Stimulated activated CD8-positive, alpha-beta memory T cell treated with anti-CD3 and anti-CD28 coated beads, Interleukin-2, amount 100 ng/mL, for 48 hours (primary cell): ENCODE results near the gene LNX1.
"Not testable (repeated sequence)": the region's sequence is repeated elsewhere in the genome, so short reads cannot be mapped to it uniquely, and the experiment has no call there.

Source experiments
- DNase-seq, 2 donors: peaks; one replicate each; pipeline ENCODE4 v3.0.0-alpha.2; 2020; ENCODE audit warnings: low read depth in 2 of 2

The LNX1 gene

DNA sequence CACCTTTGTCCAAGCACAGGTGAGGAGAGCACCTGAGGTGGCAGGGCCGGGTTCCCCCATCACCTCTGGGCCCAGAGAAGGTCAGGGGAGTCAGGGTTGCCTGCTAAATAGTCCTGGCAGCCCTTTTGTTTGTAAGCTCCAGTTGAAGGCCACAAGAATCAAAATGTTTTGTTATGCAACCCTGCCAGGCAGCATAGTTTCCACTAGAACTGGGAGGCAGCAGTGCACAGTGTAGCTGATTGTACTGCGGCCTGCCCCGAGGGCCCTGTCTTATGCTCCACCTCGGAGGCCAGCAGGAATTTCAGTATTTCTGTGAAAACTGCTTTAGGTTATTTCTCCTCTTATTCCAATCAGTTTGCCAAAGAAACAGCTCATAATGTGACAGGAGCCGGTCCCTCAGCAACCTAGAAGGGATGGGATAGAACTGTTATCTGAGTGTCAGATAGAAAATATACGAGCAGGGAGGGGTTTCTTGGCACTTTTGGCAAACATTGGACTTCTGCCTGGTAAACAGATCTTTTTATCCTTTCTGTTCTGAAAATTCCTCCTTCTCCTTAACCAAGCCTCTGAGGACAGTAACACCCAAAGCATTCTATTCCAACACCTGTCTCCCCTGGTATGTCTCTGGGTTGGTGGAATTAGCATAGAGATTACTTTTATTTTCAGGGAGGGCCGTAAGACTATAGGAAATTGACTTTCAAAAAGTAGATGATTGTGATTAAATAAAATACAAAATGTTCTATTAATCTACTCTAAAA is 93.6 kb downstream of the LNX1 start:
- DNase-seq = no peak

DNA sequence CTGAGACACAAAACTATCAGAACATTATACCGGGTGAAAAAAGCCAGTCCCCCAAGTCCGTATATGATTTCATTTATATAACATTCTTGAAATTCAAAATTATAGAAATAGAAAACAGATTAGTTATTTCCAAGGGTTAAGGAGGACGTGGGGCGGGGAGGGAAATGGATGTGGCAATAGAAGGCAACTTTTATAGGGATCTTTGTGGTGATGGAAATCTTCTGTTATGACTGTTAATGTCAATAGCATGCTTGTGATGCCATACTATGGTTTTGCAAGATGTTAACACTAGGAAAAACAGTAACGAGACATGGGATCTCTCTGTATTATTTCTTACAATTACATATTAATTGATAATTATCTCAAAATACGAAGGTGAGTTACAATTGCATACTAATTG is 96.4 kb downstream of the LNX1 start:
- DNase-seq = no peak

DNA sequence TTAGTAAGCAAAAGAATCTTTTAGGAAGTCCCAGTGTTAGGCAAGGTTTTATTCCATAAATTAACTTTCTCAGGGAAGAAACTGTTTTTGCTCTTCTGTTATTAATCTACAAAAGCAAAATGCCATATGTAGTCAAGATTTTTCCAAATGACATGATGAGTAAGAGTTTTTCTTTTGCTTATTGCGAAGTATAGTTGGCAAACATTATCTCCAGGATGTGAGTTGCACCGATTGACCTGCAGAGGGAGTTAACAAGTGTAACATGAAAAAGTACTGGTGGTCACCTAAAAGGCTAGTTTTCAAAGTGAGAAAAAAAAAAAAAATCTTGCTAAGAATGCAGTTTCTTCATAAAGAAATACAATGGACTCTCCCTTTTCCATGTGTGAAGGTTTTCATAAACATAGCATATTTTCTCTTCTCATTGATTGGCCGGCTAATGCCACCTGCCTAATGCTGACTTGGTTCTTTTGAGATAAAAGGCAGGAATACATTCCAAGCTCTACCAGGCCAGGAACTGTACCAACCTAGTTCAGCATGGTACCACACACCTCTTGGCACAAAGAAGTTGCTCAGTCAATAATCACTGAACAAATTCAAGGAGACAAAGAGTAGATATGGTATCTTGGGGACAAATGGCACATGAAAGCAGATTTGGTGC is 100.2 kb downstream of the LNX1 start:
- no peak for DNase-seq

DNA sequence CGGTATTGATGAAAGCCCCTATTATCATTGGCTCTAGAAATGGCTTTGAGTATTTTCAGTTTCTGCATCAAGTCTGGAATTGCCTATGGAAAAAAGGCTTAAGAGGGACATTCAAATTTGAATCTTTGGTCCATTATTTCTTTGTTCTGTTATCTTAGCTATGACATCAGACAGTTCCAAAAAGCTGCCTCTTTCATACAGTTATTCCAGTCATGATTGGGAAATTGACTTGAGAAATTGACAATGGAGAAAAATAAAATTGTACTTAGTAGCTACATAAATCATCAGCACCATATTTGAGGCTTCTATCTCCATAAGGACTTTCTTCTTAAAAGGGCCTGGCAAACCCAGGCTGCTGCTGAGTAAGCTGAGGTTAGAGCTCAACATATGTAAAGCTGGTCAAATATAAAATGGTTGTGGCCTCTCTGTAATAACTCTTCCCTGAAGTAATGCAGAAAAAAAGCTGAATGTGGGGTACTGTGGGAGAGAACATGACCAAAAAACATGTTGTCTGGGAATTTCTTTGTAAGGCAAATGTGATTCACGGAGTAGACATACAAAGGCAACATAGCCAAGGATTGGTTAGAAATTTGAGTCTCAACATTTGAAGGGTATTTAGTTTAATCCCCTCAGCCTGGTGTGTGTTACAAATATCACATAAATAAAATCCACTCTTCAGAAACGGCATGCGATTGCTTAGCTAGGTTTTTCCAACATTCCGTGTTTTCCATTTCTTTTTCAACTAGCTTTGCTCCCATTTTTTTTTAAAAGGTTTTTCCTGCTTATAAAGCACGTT is 100.9 kb downstream of the LNX1 start:
- no peak for DNase-seq

DNA sequence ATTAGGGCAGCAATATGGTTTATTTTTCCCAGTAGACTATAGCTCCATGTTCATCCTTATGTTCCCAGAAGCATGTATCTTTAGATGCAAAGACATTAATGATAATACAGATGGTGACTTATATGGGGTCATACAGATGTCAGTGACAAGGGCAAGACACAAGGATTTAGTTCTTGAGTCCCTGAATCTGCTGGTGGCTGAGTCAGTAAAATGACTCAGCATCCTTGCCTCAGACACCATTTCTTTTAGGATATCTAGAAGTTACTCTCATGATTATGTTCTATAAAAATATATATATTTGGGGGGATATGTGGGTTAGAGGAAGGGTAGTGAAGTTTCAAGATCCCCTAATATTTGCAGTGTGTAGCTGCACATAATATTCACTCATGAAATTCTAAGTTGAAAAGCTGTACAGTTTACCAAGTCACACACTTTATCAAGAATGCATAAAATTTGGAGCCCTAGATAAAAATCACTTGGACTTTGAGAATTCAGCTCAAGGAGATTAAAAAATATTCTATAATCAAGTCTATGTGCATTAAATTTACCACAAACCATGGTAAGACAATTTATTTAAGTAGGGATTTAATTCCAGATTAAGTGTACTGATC is 101.9 kb downstream of the LNX1 start:
- DNase-seq = no peak

- no peak for DNase-seq
Observed at GRCh38 chr4:53487766-53488165, 103.5 kb downstream of the LNX1 start.

DNA sequence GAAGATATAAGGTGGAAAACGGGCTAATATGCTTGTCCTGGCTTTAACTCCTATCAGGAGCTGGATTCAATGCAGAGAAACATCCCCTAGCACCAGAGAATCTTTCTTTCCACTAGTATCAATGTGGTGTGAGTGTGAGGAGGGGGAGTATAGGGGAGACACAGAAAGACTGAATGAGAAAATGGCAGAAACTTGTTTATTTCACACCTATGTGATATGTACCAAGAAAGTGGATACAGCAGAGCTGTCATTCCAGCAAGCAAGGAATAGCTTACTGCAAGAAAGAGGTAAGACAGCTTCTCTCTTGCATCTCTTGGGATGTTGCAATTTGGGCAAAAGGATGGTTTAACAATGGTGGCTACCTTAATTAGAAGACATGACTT is 105.6 kb downstream of the LNX1 start:
- no peak for DNase-seq

DNA sequence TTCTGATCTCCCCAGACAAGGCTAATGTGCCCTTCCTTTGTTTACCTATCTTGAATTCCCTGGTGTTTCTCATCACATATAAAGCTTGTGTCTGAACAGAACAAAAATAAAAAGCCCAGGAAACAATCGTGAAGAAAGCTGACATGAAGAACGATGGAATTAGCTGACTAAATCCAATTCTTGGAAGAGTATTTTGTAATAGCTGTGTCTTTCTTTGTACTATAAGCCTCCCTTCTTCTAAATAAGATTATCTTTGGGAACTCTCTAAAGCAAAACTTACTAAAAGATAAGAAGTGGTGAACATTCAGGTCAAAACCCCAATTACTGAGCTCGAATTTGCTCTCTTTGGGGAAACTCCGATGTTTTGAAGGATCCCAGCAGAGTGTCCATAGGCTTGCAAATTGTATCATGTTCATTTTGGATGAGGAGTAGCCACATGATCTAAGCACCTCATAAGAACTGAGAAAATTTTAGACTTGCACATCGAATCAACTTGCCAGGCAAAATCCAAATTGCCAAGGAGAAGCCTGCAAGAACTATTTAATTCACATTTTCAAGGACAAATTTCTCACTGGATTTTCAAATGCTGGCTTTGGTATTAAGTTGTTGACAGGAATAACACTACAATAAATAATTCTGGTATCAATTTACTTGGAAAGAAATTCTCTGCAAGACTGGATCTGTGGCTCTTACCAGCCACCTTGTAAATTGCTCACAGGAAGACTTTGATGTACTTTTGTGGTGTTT is 106.2 kb downstream of the LNX1 start:
- no peak for DNase-seq

DNA sequence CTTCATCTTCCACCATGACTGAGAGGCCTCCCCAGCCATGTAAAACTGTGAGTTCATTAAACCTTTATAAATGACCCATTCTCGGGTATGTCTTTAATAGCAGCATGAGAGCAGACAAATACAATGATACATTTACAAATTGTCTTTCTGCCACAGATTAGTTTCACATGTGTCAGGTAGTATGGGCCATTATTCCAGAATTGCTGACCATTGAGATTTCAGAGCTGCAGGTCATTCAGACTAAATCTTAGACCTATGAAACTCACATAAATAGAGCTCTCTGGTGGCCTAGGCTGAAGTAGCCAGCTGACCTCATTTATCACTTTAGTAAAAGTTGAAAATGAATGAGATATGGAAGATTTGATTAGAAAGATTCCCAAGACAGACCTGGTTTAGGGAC is 108.0 kb downstream of the LNX1 start:
- no peak for DNase-seq

DNA sequence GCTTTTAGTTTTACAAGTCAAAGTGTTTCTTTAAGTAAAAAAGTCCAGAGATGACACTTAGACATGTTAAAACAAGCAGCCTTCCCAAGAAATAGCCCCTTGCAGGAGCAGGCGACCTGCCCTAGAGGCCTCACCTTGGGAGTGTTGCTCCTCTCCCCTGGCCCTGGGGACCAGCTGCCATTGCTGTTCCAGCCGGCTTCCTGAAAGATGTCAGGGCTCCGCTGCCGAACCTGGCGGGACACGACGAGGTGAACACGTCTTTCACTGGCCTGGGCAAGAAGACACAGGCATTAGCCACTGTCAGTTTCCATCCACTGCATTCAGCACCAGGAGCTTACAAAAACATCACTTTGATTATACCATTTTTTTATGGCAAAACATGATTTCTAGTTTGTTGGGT is 109.7 kb downstream of the LNX1 start:
- DNase-seq = no peak

- DNase-seq = no peak
Observed at GRCh38 chr4:53480909-53481308, 110.4 kb downstream of the LNX1 start.

GRCh38 chr4:53479736-53480525 is 111.4 kb downstream of the LNX1 start:
- DNase-seq = no peak

DNA sequence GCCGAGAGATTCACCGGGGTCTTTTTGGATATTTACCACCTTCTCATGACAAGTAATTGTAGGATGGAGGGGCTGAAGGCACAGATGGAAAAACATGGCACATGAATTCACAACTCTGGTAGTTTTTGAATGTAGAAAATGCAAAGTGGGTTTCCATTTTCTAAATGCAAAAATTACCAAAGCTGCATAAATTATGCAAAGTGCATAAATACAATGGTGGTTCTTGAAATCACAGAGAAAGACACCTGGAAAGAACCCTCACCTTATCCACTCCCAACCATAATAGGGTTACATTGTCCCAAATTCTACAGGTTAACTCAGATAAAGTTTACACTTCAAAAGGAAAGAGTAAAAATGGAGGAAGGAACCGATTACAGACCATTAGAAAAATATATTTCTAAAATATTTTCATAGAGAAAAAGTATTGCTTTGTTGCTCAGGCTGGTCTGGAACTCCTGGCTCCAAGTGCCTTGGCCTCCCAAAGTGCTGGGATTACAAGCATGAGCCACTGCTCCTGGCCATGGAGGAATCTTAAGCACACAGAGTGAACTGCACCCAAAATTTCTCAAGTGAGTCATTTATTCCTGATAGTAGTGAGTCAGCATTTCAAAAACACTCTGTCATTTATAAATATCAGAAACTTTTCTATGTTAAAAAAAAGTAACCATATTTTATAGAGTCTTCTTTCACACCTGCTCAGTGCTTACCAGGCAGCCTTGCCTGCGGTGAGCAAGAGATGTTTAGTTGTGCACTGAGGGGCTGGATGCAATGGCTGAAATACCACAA is 112.4 kb downstream of the LNX1 start:
- no peak for DNase-seq

DNA sequence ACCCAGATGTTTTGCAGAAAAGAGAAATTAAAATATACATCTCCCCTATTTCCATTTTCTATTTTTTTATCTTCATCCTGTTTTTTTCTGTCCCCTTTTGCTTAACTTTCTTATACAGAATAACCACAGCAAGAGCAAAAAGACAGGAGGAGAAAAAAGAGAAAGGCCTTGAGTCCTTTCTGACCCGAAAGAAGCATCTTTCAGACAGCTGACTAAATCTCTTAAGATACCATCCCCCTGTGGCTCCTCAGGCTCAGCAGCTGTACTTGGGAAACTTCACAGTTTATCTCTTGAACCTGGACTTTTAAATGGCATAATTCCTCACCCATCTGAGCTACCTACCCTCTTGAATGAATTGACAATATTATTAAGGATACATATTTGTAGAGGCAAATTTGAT is 113.7 kb downstream of the LNX1 start:
- DNase-seq = no peak

- no peak for DNase-seq
Observed at GRCh38 chr4:53477038-53477565, 114.2 kb downstream of the LNX1 start.

GRCh38 chr4:53476232-53477037 is 114.9 kb downstream of the LNX1 start:
- no peak for DNase-seq

- DNase-seq = not testable (repeated sequence)
Observed at GRCh38 chr4:53466576-53466975, 124.7 kb downstream of the LNX1 start.

GRCh38 chr4:53465891-53466290 is 125.4 kb downstream of the LNX1 start:
- DNase-seq = no peak

- no peak for DNase-seq
Observed at GRCh38 chr4:53465281-53465680, 126.0 kb downstream of the LNX1 start.
